HEK293 (cell line): ENCODE measurements around the gene CD74.

Source experiments
- CTCF ChIA-PET: fragments of 350-600 bp; formaldehyde crosslinking; extraction: SDS; loops from one replicate; lab custom pipeline; 2021; ENCODE audit warnings: antibody characterized with exemption; lab: Yijun Ruan, JAX
- POLR2A ChIA-PET: fragments of 300-600 bp; formaldehyde crosslinking; extraction: SDS; loops from one replicate; lab custom pipeline; 2020; ENCODE audit warnings: antibody characterized with exemption, inconsistent platforms; lab: Yijun Ruan, JAX
- H3K27ac ChIP-seq: fragments of 200-500 bp; sonication (Bioruptor generic); 2 replicates; pipeline ENCODE4 v1.5.1; 2014; ENCODE audit warnings: low read depth, low read length, control low read depth, inconsistent platforms; ENCODE audit errors: extremely low read depth
- H3K36me3 ChIP-seq, 2 experiments: fragments of 200-500 bp in 1 of 2; sonication (Bioruptor generic) in 1 of 2; 1 replicate in 1 of 2; 2 replicates in 1 of 2; pipeline ENCODE4 v1.5.1; 2014 to 2017; ENCODE audit warnings: inconsistent platforms in 2 of 2, low read length in 2 of 2; ENCODE audit not compliant: control insufficient read depth in 2 of 2, insufficient read depth in 1 of 2
- H3K4me1 ChIP-seq: fragments of 200-500 bp; sonication (Bioruptor generic); 2 replicates; pipeline ENCODE4 v1.5.1; 2014; ENCODE audit warnings: mild to moderate bottlenecking, low read length, inconsistent platforms; ENCODE audit not compliant: control insufficient read depth, insufficient read depth
- H3K4me3 ChIP-seq: 2 replicates; pipeline ENCODE4 v1.5.1; 2011; ENCODE audit warnings: low read depth, mild to moderate bottlenecking, control low read depth, low read length, moderate library complexity
- H3K9me3 ChIP-seq: fragments of 200-500 bp; sonication (Bioruptor generic); 2 replicates; pipeline ENCODE4 v1.5.1; 2014; ENCODE audit warnings: low read depth, low read length, inconsistent platforms; ENCODE audit not compliant: control insufficient read depth, insufficient read depth
- CTCF ChIP-seq: fragments of 450-650 bp; formaldehyde crosslinking; IDR thresholded peaks from 2 replicates; pipeline ENCODE4 v1.5.1; 2016; ENCODE audit warnings: missing biosample characterization, missing genetic modification characterization
- GLI4 ChIP-seq: fragments of 450-650 bp; formaldehyde crosslinking; IDR thresholded peaks from 2 replicates; pipeline ENCODE4 v1.5.1; 2016; ENCODE audit warnings: missing biosample characterization, missing genetic modification characterization
- MEIS1 ChIP-seq: sonication (generic); formaldehyde crosslinking; IDR thresholded peaks from 2 replicates; pipeline ENCODE4 v1.8.1; 2022; ENCODE audit warnings: missing genetic modification reagents, mild to moderate bottlenecking, borderline replicate concordance
- OVOL3 ChIP-seq: fragments of 450-650 bp; formaldehyde crosslinking; IDR thresholded peaks from 2 replicates; pipeline ENCODE4 v1.5.1; 2016; ENCODE audit warnings: missing biosample characterization, missing genetic modification characterization
- SALL2 ChIP-seq: fragments of 450-650 bp; formaldehyde crosslinking; IDR thresholded peaks from 2 replicates; pipeline ENCODE4 v1.5.0; 2017; ENCODE audit warnings: missing biosample characterization, mild to moderate bottlenecking, missing genetic modification characterization, borderline replicate concordance
- SETDB1 ChIP-seq: IDR thresholded peaks from one replicate; pipeline ENCODE4 v1.6.1; 2017; ENCODE audit warnings: mild to moderate bottlenecking, low read length, moderate library complexity, mixed read lengths; ENCODE audit not compliant: insufficient read length
- TRIM28 ChIP-seq: IDR thresholded peaks from 2 replicates; pipeline ENCODE4 v1.6.1; 2011; ENCODE audit warnings: low read length, control low read depth, borderline replicate concordance
- WT1 ChIP-seq: fragments of 450-650 bp; formaldehyde crosslinking; IDR thresholded peaks from 2 replicates; pipeline ENCODE4 v1.5.1; 2016; ENCODE audit warnings: missing biosample characterization, missing genetic modification characterization
- YY1 ChIP-seq: fragments of 450-650 bp; formaldehyde crosslinking; IDR thresholded peaks from 2 replicates; pipeline ENCODE4 v1.5.1; 2018; ENCODE audit warnings: missing biosample characterization, missing genetic modification characterization
- ZFP69B ChIP-seq: fragments of 450-650 bp; formaldehyde crosslinking; IDR thresholded peaks from 2 replicates; pipeline ENCODE4 v1.5.1; 2016; ENCODE audit warnings: missing biosample characterization, missing genetic modification characterization
- ZNF112 ChIP-seq: fragments of 450-650 bp; formaldehyde crosslinking; IDR thresholded peaks from 2 replicates; pipeline ENCODE4 v1.5.0; 2017; ENCODE audit warnings: missing biosample characterization, missing genetic modification characterization
- ZNF155 ChIP-seq: fragments of 450-650 bp; formaldehyde crosslinking; IDR thresholded peaks from 2 replicates; pipeline ENCODE4 v1.5.1; 2016; ENCODE audit warnings: missing biosample characterization, missing genetic modification characterization
- ZNF157 ChIP-seq: fragments of 450-650 bp; formaldehyde crosslinking; IDR thresholded peaks from 2 replicates; pipeline ENCODE4 v1.5.1; 2016; ENCODE audit warnings: missing biosample characterization, missing genetic modification characterization
- ZNF19 ChIP-seq: fragments of 450-650 bp; formaldehyde crosslinking; IDR thresholded peaks from 2 replicates; pipeline ENCODE4; 2016; ENCODE audit warnings: missing biosample characterization, missing genetic modification characterization, low read depth
- ZNF311 ChIP-seq: fragments of 450-650 bp; formaldehyde crosslinking; IDR thresholded peaks from 2 replicates; pipeline ENCODE4 v1.5.1; 2017; ENCODE audit warnings: missing biosample characterization, missing genetic modification characterization, borderline replicate concordance
- ZNF341 ChIP-seq: fragments of 450-650 bp; formaldehyde crosslinking; IDR thresholded peaks from 2 replicates; pipeline ENCODE4; 2016; ENCODE audit warnings: low read depth, missing biosample characterization, missing genetic modification characterization
- ZNF391 ChIP-seq: fragments of 450-650 bp; formaldehyde crosslinking; IDR thresholded peaks from 2 replicates; pipeline ENCODE4 v1.5.1; 2016; ENCODE audit warnings: low read depth, missing biosample characterization, missing genetic modification characterization, borderline replicate concordance
- ZNF48 ChIP-seq: fragments of 450-650 bp; formaldehyde crosslinking; IDR thresholded peaks from 2 replicates; pipeline ENCODE4 v1.5.1; 2016; ENCODE audit warnings: missing biosample characterization, missing genetic modification characterization
- ZNF514 ChIP-seq: fragments of 450-650 bp; formaldehyde crosslinking; IDR thresholded peaks from 2 replicates; pipeline ENCODE4 v1.5.1; 2016; ENCODE audit warnings: missing biosample characterization, missing genetic modification characterization
- ZNF580 ChIP-seq: fragments of 450-650 bp; formaldehyde crosslinking; IDR thresholded peaks from 2 replicates; pipeline ENCODE4 v1.5.1; 2016; ENCODE audit warnings: missing biosample characterization, missing genetic modification characterization
- ZNF600 ChIP-seq: fragments of 450-650 bp; formaldehyde crosslinking; IDR thresholded peaks from 2 replicates; pipeline ENCODE4 v1.5.1; 2016; ENCODE audit warnings: missing biosample characterization, missing genetic modification characterization
- ZNF610 ChIP-seq: fragments of 450-650 bp; formaldehyde crosslinking; IDR thresholded peaks from 2 replicates; pipeline ENCODE4 v1.5.1; 2016; ENCODE audit warnings: missing biosample characterization, missing genetic modification characterization, borderline replicate concordance
- ZNF639 ChIP-seq: fragments of 450-650 bp; formaldehyde crosslinking; IDR thresholded peaks from 2 replicates; pipeline ENCODE4 v1.5.1; 2016; ENCODE audit warnings: missing biosample characterization, missing genetic modification characterization
- ZNF670 ChIP-seq: fragments of 450-650 bp; formaldehyde crosslinking; IDR thresholded peaks from 2 replicates; pipeline ENCODE4 v1.5.1; 2016; ENCODE audit warnings: missing biosample characterization, missing genetic modification characterization, low read depth
- ZNF747 ChIP-seq: fragments of 450-650 bp; formaldehyde crosslinking; IDR thresholded peaks from 2 replicates; pipeline ENCODE4 v1.5.1; 2016; ENCODE audit warnings: missing biosample characterization, missing genetic modification characterization
- ZNF76 ChIP-seq: fragments of 450-650 bp; formaldehyde crosslinking; IDR thresholded peaks from 2 replicates; pipeline ENCODE4; 2016; ENCODE audit warnings: low read depth, missing biosample characterization, missing genetic modification characterization, borderline replicate concordance
- ZNF792 ChIP-seq: fragments of 450-650 bp; formaldehyde crosslinking; IDR thresholded peaks from 2 replicates; pipeline ENCODE4 v1.5.1; 2016; ENCODE audit warnings: missing biosample characterization, missing genetic modification characterization
- ZNF837 ChIP-seq: fragments of 450-650 bp; formaldehyde crosslinking; IDR thresholded peaks from 2 replicates; pipeline ENCODE4 v1.5.1; 2016; ENCODE audit warnings: missing biosample characterization, missing genetic modification characterization
- TF ChIP-seq, protein P1 (sequence below): fragments of 450-650 bp; formaldehyde crosslinking; IDR thresholded peaks from 2 replicates; pipeline ENCODE4 v1.5.1; 2016; ENCODE audit warnings: missing biosample characterization, missing genetic modification characterization
- TF ChIP-seq, protein P2 (sequence below): fragments of 450-650 bp; formaldehyde crosslinking; IDR thresholded peaks from 2 replicates; pipeline ENCODE4 v1.5.1; 2016; ENCODE audit warnings: missing biosample characterization, missing genetic modification characterization

The CD74 gene

DNA sequence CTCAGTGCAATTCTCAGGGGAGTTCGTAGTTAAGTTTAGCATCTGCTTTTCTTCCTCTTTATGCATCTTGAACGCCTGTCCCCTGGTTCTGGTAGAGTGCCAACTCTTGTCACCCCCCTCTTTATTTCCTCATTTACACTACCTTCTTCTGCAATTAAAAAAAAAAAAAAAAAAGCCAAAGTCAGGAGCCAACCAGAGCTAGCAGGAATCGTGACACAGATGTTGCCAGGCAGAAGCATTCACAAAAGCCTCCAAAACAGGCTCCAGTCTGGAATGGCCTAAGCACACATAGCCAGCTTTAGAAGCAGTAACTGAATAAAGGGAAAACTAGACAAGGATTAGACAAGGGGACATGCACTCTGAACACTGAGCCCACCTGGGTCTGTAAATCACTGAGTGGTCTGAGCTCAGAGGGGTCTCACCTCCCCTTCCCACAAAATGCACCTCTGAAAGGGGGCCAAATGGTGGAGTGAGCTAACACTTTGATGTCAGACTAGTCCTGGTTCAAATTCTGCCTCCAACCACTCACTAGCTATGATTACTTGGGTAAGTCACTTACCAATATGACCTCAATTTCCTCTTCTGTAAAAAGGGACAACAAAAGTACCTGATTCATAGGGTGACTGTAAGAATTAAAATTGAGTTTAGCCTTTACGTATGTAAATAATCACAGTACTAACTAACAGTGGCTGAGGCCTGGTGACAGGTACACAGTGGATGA lies 2.0 kb downstream of the CD74 start:
- no peaks in the 10 kb centered on the region for H3K36me3 ChIP-seq
- CTCF ChIA-PET: interaction anchor here (0.6 to 2.3 kb wide), 5 partner anchors 16 to 529 kb away, joined by 3 to 7 read pairs (median 3); no protein-coding TSS in a partner anchor
- POLR2A ChIA-PET: interaction anchor here (0.6 to 1.3 kb wide), 6 partner anchors 9 to 450 kb away, joined by 3 to 6 read pairs (median 4); partner anchors contain the start of gene SLC26A2
- H3K4me1 ChIP-seq: peaks cover 3% of the 10 kb centered on the region; the same call in 1 of the 2 replicates
- no peaks in the 10 kb centered on the region for H3K9me3 ChIP-seq
- H3K27ac ChIP-seq: no peak overlapping the region; the same call in 1 of the 2 replicates
- no peak overlapping the region for H3K4me3 ChIP-seq
- TF ChIP-seq ZNF155 (tag by site-specific recombination) (no peak), GLI4 (no peak), ZNF157 (no peak), ZNF792 (tag by site-specific recombination) (no peak), ZNF112 (no peak), MEIS1 (CRISPR knock-in tag) (no peak), OVOL3 (no peak), ZNF747 (no peak), YY1 (tag by site-specific recombination) (no peak), ZNF600 (tag by site-specific recombination) (peak; percentile 75), ZNF610 (tag by site-specific recombination) (no peak), WT1 (0 out of 2 replicates have a peak, but pooled peaks have one; percentile 10), ZNF48 (tag by site-specific recombination) (no peak), ZNF639 (tag by site-specific recombination) (no peak), TRIM28 (no peak), ZNF341 (tag by site-specific recombination) (peak; percentile 50), SALL2 (tag by site-specific recombination) (no peak), ZNF670 (tag by site-specific recombination) (no peak), ZNF514 (no peak), SETDB1 (no peak), ZFP69B (tag by site-specific recombination) (no peak), ZNF837 (no peak), CTCF (tag by site-specific recombination) (no peak), ZNF580 (no peak), ZNF76 (tag by site-specific recombination) (no peak), ZNF19 (tag by site-specific recombination) (no peak), ZNF391 (tag by site-specific recombination) (no peak), ZNF311 (tag by site-specific recombination) (no peak)
- TF ChIP-seq, protein P1, sequence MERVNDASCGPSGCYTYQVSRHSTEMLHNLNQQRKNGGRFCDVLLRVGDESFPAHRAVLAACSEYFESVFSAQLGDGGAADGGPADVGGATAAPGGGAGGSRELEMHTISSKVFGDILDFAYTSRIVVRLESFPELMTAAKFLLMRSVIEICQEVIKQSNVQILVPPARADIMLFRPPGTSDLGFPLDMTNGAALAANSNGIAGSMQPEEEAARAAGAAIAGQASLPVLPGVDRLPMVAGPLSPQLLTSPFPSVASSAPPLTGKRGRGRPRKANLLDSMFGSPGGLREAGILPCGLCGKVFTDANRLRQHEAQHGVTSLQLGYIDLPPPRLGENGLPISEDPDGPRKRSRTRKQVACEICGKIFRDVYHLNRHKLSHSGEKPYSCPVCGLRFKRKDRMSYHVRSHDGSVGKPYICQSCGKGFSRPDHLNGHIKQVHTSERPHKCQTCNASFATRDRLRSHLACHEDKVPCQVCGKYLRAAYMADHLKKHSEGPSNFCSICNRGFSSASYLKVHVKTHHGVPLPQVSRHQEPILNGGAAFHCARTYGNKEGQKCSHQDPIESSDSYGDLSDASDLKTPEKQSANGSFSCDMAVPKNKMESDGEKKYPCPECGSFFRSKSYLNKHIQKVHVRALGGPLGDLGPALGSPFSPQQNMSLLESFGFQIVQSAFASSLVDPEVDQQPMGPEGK (tag by site-specific recombination): no peak
- TF ChIP-seq, protein P2, sequence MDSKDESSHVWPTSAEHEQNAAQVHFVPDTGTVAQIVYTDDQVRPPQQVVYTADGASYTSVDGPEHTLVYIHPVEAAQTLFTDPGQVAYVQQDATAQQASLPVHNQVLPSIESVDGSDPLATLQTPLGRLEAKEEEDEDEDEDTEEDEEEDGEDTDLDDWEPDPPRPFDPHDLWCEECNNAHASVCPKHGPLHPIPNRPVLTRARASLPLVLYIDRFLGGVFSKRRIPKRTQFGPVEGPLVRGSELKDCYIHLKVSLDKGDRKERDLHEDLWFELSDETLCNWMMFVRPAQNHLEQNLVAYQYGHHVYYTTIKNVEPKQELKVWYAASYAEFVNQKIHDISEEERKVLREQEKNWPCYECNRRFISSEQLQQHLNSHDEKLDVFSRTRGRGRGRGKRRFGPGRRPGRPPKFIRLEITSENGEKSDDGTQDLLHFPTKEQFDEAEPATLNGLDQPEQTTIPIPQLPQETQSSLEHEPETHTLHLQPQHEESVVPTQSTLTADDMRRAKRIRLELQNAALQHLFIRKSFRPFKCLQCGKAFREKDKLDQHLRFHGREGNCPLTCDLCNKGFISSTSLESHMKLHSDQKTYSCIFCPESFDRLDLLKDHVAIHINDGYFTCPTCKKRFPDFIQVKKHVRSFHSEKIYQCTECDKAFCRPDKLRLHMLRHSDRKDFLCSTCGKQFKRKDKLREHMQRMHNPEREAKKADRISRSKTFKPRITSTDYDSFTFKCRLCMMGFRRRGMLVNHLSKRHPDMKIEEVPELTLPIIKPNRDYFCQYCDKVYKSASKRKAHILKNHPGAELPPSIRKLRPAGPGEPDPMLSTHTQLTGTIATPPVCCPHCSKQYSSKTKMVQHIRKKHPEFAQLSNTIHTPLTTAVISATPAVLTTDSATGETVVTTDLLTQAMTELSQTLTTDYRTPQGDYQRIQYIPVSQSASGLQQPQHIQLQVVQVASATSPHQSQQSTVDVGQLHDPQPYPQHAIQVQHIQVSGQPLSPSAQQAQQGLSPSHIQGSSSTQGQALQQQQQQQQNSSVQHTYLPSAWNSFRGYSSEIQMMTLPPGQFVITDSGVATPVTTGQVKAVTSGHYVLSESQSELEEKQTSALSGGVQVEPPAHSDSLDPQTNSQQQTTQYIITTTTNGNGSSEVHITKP (tag by site-specific recombination): peak; percentile 96
